GM06990 (cell line): Measurements from ENCODE around the gene RBM4.

ENCODE experiments used
- DNase-seq: peaks from one replicate; pipeline ENCODE4 v3.0.0-alpha.2; 2011; ENCODE audit not compliant: insufficient read length; ENCODE audit errors: extremely low read depth
- H3K27me3 ChIP-seq: replicated peaks from 2 replicates; pipeline ENCODE4 v1.6.0; 2011; ENCODE audit warnings: low read length; ENCODE audit not compliant: control insufficient read depth, insufficient read depth
- H3K36me3 ChIP-seq: 2 replicates; pipeline ENCODE4 v1.5.1; 2011; ENCODE audit warnings: low read length; ENCODE audit not compliant: control insufficient read depth, insufficient read depth
- H3K4me3 ChIP-seq: replicated peaks from 2 replicates; pipeline ENCODE4 v1.5.1; 2011; ENCODE audit warnings: low read depth, mild to moderate bottlenecking, control low read depth, low read length
- CTCF ChIP-seq: IDR thresholded peaks from 2 replicates; pipeline ENCODE4 v1.5.1; 2011; ENCODE audit warnings: low read length, control low read depth, mild to moderate bottlenecking, inconsistent platforms; ENCODE audit not compliant: insufficient read depth, poor library complexity, severe bottlenecking

RBM4 gene

GRCh38 chr11:66593303-66593635 lies 45.2 kb upstream of the RBM4 start:
- Histone ChIP-seq H3K27me3 (no peaks in the 10 kb centered on the region), H3K4me3 (peak overlapping the region; percentile 69), H3K36me3 (no peaks in the 10 kb centered on the region)
- DNase-seq: no peak
- TF ChIP-seq CTCF: no peak

GRCh38 chr11:66593650-66594049 lies 44.9 kb upstream of the RBM4 start:
- Histone ChIP-seq H3K4me3 (peak overlapping the region; percentile 69), H3K27me3 (no peaks in the 10 kb centered on the region), H3K36me3 (no peaks in the 10 kb centered on the region)
- no peak for TF ChIP-seq CTCF
- DNase-seq: no peak

- Histone ChIP-seq H3K27me3 (no peaks in the 10 kb centered on the region), H3K4me3 (no peak overlapping the region), H3K36me3 (peaks cover 6% of the 10 kb centered on the region)
- TF ChIP-seq CTCF: no peak
- no peak for DNase-seq
Measured at GRCh38 chr11:66595245-66595904, 43.1 kb upstream of the RBM4 start.

GRCh38 chr11:66598993-66599392 lies 39.5 kb upstream of the RBM4 start:
- peaks cover 15% of the 10 kb centered on the region for H3K36me3 ChIP-seq
- DNase-seq: no peak

GRCh38 chr11:66600219-66600618 lies 38.3 kb upstream of the RBM4 start:
- H3K4me3 ChIP-seq: no peak overlapping the region
- TF ChIP-seq CTCF: no peak
- no peak for DNase-seq
- H3K27me3 ChIP-seq: no peaks in the 10 kb centered on the region
- H3K36me3 ChIP-seq: peaks cover 19% of the 10 kb centered on the region

More at GRCh38 chr11:66598993-66599392, 39.5 kb upstream of the RBM4 start:
- no peaks in the 10 kb centered on the region for H3K27me3 ChIP-seq
- TF ChIP-seq CTCF: no peak
- H3K4me3 ChIP-seq: no peak overlapping the region
